HepG2 (cell line): ENCODE measurements around the gene GALNT10. TPM values are rescaled to one million over a fixed set of nuclear protein-coding genes. Genes with fewer than 3 reads are reported as not detected.

Experiments used
- ATAC-seq: fragments of 200-7000 bp; cut with Tn5 transposase; 3 replicates; pipeline ENCODE4 v1.9.1; 2020; ENCODE audit warnings: mild to moderate bottlenecking, moderate library complexity
- BruUV-seq: library from RNA; stranded (reverse); fragments of 400-500 nt; replicated peaks from 2 replicates; lab custom pipeline; 2021; lab: Mats Ljungman, UMichigan
- CTCF ChIA-PET: fragments of 300-600 bp; formaldehyde crosslinking; extraction: SDS; loops from one replicate; lab custom pipeline; 2021; ENCODE audit warnings: low total read pairs, inconsistent platforms, low intra/inter-chr PET ratio; lab: Yijun Ruan, JAX
- POLR2A ChIA-PET: fragments of 350-600 bp; sonication (Branson Sonifier 250); formaldehyde crosslinking; loops from one replicate; lab custom pipeline; 2020; ENCODE audit warnings: antibody characterized with exemption, inconsistent platforms; lab: Yijun Ruan, JAX
- DNase-seq: peaks from one replicate; pipeline ENCODE4 v3.0.0-alpha.2; 2015; ENCODE audit warnings: low spot score
- FAIRE-seq: peaks from 3 replicates; lab custom pipeline; 2011; peaks lifted over from hg19 to GRCh38; lab: Jason Lieb, UNC
- H2AFZ ChIP-seq: one replicate; pipeline ENCODE4 v1.6.1; 2011; ENCODE audit warnings: low read length, inconsistent platforms
- H3K27ac ChIP-seq: fragments of 300-600 bp; 3 replicates; pipeline ENCODE4 v1.8.0; 2011; ENCODE audit warnings: mixed run types, mild to moderate bottlenecking, mixed read lengths, low read length, inconsistent platforms; ENCODE audit not compliant: insufficient read depth; ENCODE audit errors: extremely low read length
- H3K27me3 ChIP-seq, 2 experiments: fragments of 200-600 bp in 1 of 2; 2 replicates in 1 of 2; 3 replicates in 1 of 2; pipeline versions ENCODE4 v1.6.0 to v1.8.0; 2011; ENCODE audit warnings: low read length in 2 of 2, mild to moderate bottlenecking in 2 of 2, moderate library complexity in 2 of 2, inconsistent platforms in 1 of 2; ENCODE audit not compliant: insufficient read depth in 2 of 2, control insufficient read depth in 1 of 2
- H3K36me3 ChIP-seq, 2 experiments: fragments of 200-600 bp in 1 of 2; replicated peaks in 1 of 2; 2 replicates in 1 of 2; 3 replicates in 1 of 2; pipeline versions ENCODE4 v1.5.1 to v1.8.0; 2011; ENCODE audit warnings: low read length in 2 of 2, inconsistent platforms in 1 of 2; ENCODE audit not compliant: insufficient read depth in 2 of 2, control insufficient read depth in 1 of 2
- H3K4me1 ChIP-seq: 2 replicates; pipeline ENCODE4 v1.5.1; 2012; ENCODE audit warnings: low read length, inconsistent platforms; ENCODE audit not compliant: insufficient read depth
- H3K4me2 ChIP-seq: 2 replicates; pipeline ENCODE4 v1.6.0; 2011; ENCODE audit warnings: low read depth, low read length, inconsistent platforms
- H3K4me3 ChIP-seq, 3 experiments: fragments of 200-600 bp in 1 of 3; sonication (generic), shearing (Covaris generic) in 1 of 3; replicated peaks in 1 of 3; 2 replicates each; pipeline ENCODE4 v1.5.1; 2011 to 2016; ENCODE audit warnings: low read length in 3 of 3, inconsistent platforms in 2 of 3, low read depth in 2 of 3, mild to moderate bottlenecking in 2 of 3, control low read depth in 1 of 3, mixed read lengths in 1 of 3; ENCODE audit not compliant: insufficient read depth in 1 of 3
- H3K79me2 ChIP-seq: one replicate; pipeline ENCODE4 v1.6.1; 2011; ENCODE audit warnings: low read length, inconsistent platforms; ENCODE audit not compliant: insufficient read depth
- H3K9ac ChIP-seq: 2 replicates; pipeline ENCODE4 v1.6.0; 2011; ENCODE audit warnings: mild to moderate bottlenecking, low read depth, low read length, inconsistent platforms; ENCODE audit not compliant: insufficient read depth
- H3K9me3 ChIP-seq: 2 replicates; pipeline ENCODE4 v1.5.1; 2012; ENCODE audit warnings: mild to moderate bottlenecking, low read length
- H4K20me1 ChIP-seq: 2 replicates; pipeline ENCODE4 v1.6.0; 2011; ENCODE audit warnings: inconsistent platforms, mild to moderate bottlenecking, low read length, moderate library complexity; ENCODE audit not compliant: insufficient read depth
- CERS6 ChIP-seq: sonication (generic); formaldehyde crosslinking; IDR thresholded peaks from 2 replicates; pipeline ENCODE4 v1.5.0; 2020; ENCODE audit warnings: missing genetic modification reagents
- EZH2 ChIP-seq: conservative IDR thresholded peaks from 2 replicates; pipeline ENCODE4 v1.6.1; 2012; ENCODE audit warnings: mild to moderate bottlenecking, low read depth, low read length, moderate library complexity
- FOXK2 ChIP-seq: fragments of 450-650 bp; IDR thresholded peaks from 2 replicates; pipeline ENCODE4 v1.6.1; 2016
- HOXA9 ChIP-seq: sonication (generic); formaldehyde crosslinking; IDR thresholded peaks from 2 replicates; pipeline ENCODE4 v1.8.1; 2022; ENCODE audit warnings: missing genetic modification reagents, mild to moderate bottlenecking, moderate library complexity, borderline replicate concordance
- MTERF4 ChIP-seq: sonication (generic); formaldehyde crosslinking; IDR thresholded peaks from 2 replicates; pipeline ENCODE4 v1.8.0; 2023; ENCODE audit warnings: mild to moderate bottlenecking, missing genetic modification reagents
- NCOA2 ChIP-seq: sonication (generic); formaldehyde crosslinking; IDR thresholded peaks from 2 replicates; pipeline ENCODE4 v1.8.0; 2022; ENCODE audit warnings: inconsistent platforms
- SCMH1 ChIP-seq: sonication (generic); formaldehyde crosslinking; IDR thresholded peaks from 2 replicates; pipeline ENCODE4 v1.9.0; 2021; ENCODE audit warnings: missing genetic modification reagents, mild to moderate bottlenecking, borderline replicate concordance
- SP5 ChIP-seq: IDR thresholded peaks from 2 replicates; pipeline ENCODE4 v1.6.1; 2016; ENCODE audit warnings: low read depth, borderline replicate concordance
- ZBTB7B ChIP-seq: sonication (generic); formaldehyde crosslinking; IDR thresholded peaks from 2 replicates; pipeline ENCODE4 v1.4.0; 2020; ENCODE audit warnings: missing genetic modification reagents
- ZNF615 ChIP-seq: sonication (generic); formaldehyde crosslinking; IDR thresholded peaks from 2 replicates; pipeline ENCODE4 v1.5.0; 2020; ENCODE audit warnings: mild to moderate bottlenecking, missing genetic modification reagents, borderline replicate concordance
- ZNF652 ChIP-seq: IDR thresholded peaks from 2 replicates; pipeline ENCODE4 v1.6.1; 2016; ENCODE audit warnings: low read depth, borderline replicate concordance
- ZNF768 ChIP-seq: sonication (generic); formaldehyde crosslinking; IDR thresholded peaks from 2 replicates; pipeline ENCODE4 v1.4.0; 2020; ENCODE audit warnings: missing genetic modification reagents
- WGBS: methylation state at CpG from one replicate; pipeline ENCODE4 v1.1.6; 2017; ENCODE audit warnings: low lambda C conversion rate; 5-methylcytosine and 5-hydroxymethylcytosine counted together
- in situ Hi-C: cut with HindIII; loops from 2 replicates; pipeline ENCODE4 v1.10.0; 2017; ENCODE audit warnings: low pct_unique_long_range_greater_than_20kb; ENCODE audit not compliant: extremely low pct_ligation_motif_present
- intact Hi-C: fragments of 100-400 bp; cut with micrococcal nuclease; formaldehyde crosslinking; loops from one replicate; pipeline ENCODE4 v1.10.0; 2022; ENCODE audit not compliant: unreplicated experiment
- polyA plus RNA-seq, 8 experiments: library from polyadenylated mRNA; depleted of rRNA in 3 of 8; stranded (reverse) in 7 of 8; unstranded in 1 of 8; fragments of >200 nt; fragmentation: Illumina TruSeq in 4 of 8; extraction: Trizol in 4 of 8; gene quantifications; 2 replicates each; pipeline versions ENCODE4 v1.2.1 to v1.2.3, GENCODE V29; 2011 to 2016; ENCODE audit warnings: low read depth in 4 of 8, missing spikeins in 1 of 8, mixed read lengths in 1 of 8; ENCODE audit not compliant: insufficient read depth in 1 of 8
- total RNA-seq, 5 experiments: library from RNA; depleted of rRNA; stranded (reverse); fragments of >200 nt; fragmentation: Illumina TruSeq; extraction: Trizol; gene quantifications; 2 replicates each; pipeline ENCODE4 v1.2.3, GENCODE V29; 2016; ENCODE audit warnings: low read depth in 1 of 5

GALNT10 gene
- total and polyA plus RNA-seq, 2 of the 13 experiments (the other 11 are each of a cell fraction or from before 2014, with no cell fraction given): 8.1 to 11.2 TPM

- ChIA-PET POLR2A (no interaction called here), CTCF (no interaction called here)
- 96% methylated on average over 5 of the region's 5 CpGs for WGBS
- intact Hi-C loops: no loop called here
- Histone ChIP-seq H3K27ac (no peak overlapping the region), H2AFZ (no peak overlapping the region), H3K9me3 (no peaks in the 10 kb centered on the region), H3K36me3 (no peaks in the 10 kb centered on the region), H4K20me1 (no peaks in the 10 kb centered on the region), H3K27me3 (no peaks in the 10 kb centered on the region), H3K79me2 (no peaks in the 10 kb centered on the region), H3K4me2 (no peak overlapping the region), H3K4me3 (no peak overlapping the region), H3K4me1 (peaks cover 49% of the 10 kb centered on the region), H3K9ac (no peak overlapping the region)
- in situ Hi-C loops: no loop called here
- BruUV-seq: no TSS peak
- DNase-seq (no peak), FAIRE-seq (no peak), ATAC-seq (no peak)
- no peak for TF ChIP-seq FOXK2
- no peak for TF ChIP-seq ZNF768 (CRISPR knock-in tag)
- no peak for TF ChIP-seq SCMH1 (CRISPR knock-in tag)
- no peak for TF ChIP-seq EZH2
- TF ChIP-seq SP5 (CRISPR knock-in tag): no peak
- no peak for TF ChIP-seq HOXA9 (CRISPR knock-in tag)
- TF ChIP-seq MTERF4 (CRISPR knock-in tag): no peak
- TF ChIP-seq ZNF652 (CRISPR knock-in tag): no peak
- no peak for TF ChIP-seq ZBTB7B (CRISPR knock-in tag)
- TF ChIP-seq ZNF615 (CRISPR knock-in tag): no peak
- no peak for TF ChIP-seq NCOA2 (CRISPR knock-in tag)
- TF ChIP-seq CERS6 (CRISPR knock-in tag): no peak
Observed at GRCh38 chr5:154291917-154292316, 101.4 kb downstream of the GALNT10 start.
